Endothelial cell of umbilical vein (primary cell): Measurements from ENCODE around the gene RMDN3. TPM values are rescaled to one million over a fixed set of nuclear protein-coding genes. Genes with fewer than 3 reads are reported as not detected.
A peak's percentile ranks its signal among the peaks of the same experiment; 100 is the strongest.

Experiments used
- BruUV-seq: library from RNA; stranded (reverse); fragments of 400-500 nt; replicated peaks from 2 replicates; lab custom pipeline; 2021; lab: Mats Ljungman, UMichigan
- CTCF ChIA-PET: fragments of 300-600, 350-600 bp; sonication (Branson Sonifier 250); formaldehyde crosslinking; loops from one replicate; lab custom pipeline; 2021; ENCODE audit warnings: antibody characterized with exemption, inconsistent platforms; lab: Charles Lee
- POLR2A ChIA-PET: fragments of 300-600, 350-600 bp; sonication (Branson Sonifier 250); formaldehyde crosslinking; loops from one replicate; lab custom pipeline; 2021; ENCODE audit warnings: antibody characterized with exemption, inconsistent platforms; lab: Charles Lee
- DNase-seq: peaks from one replicate; pipeline ENCODE4 v3.0.0-alpha.2; 2011; ENCODE audit warnings: low read depth, low spot score
- FAIRE-seq: peaks from 2 replicates; lab custom pipeline; 2011; peaks lifted over from hg19 to GRCh38; lab: Jason Lieb, UNC
- H2AFZ ChIP-seq: 2 replicates; pipeline ENCODE4 v1.6.0; 2012; ENCODE audit warnings: low read depth, low read length, control low read depth, inconsistent platforms
- H3K27ac ChIP-seq: 2 replicates; pipeline ENCODE4 v1.5.1; 2011; ENCODE audit warnings: low read depth, mild to moderate bottlenecking, control low read depth, low read length, moderate library complexity; ENCODE audit not compliant: insufficient read depth
- H3K27me3 ChIP-seq, 2 experiments: 2 replicates each; pipeline versions ENCODE4 v1.6.0 to v1.6.1; 2011; ENCODE audit warnings: low read length in 2 of 2, mixed read lengths in 1 of 2; ENCODE audit not compliant: control insufficient read depth in 2 of 2, insufficient read depth in 2 of 2
- H3K36me3 ChIP-seq, 2 experiments: 2 replicates in 1 of 2; 3 replicates in 1 of 2; pipeline ENCODE4 v1.5.1; 2011; ENCODE audit warnings: low read length in 2 of 2, mild to moderate bottlenecking in 1 of 2, moderate library complexity in 1 of 2; ENCODE audit not compliant: control insufficient read depth in 2 of 2, insufficient read depth in 2 of 2; ENCODE audit errors: extremely low read depth in 1 of 2
- H3K4me1 ChIP-seq: 3 replicates; pipeline ENCODE4 v1.5.1; 2011; ENCODE audit warnings: mild to moderate bottlenecking, low read length; ENCODE audit not compliant: control insufficient read depth, insufficient read depth; ENCODE audit errors: extremely low read depth
- H3K4me2 ChIP-seq: 2 replicates; pipeline ENCODE4 v1.6.1; 2011; ENCODE audit warnings: low read length, control low read depth, mixed read lengths; ENCODE audit not compliant: insufficient read depth
- H3K4me3 ChIP-seq, 3 experiments: fragments of 200-600 bp in 1 of 3; sonication (generic), shearing (Covaris generic) in 1 of 3; replicated peaks in 1 of 3; 2 replicates each; pipeline ENCODE4 v1.5.1; 2011 to 2016; ENCODE audit warnings: control low read depth in 3 of 3, low read length in 3 of 3, mild to moderate bottlenecking in 2 of 3, inconsistent platforms in 1 of 3, low read depth in 1 of 3, moderate library complexity in 1 of 3; ENCODE audit not compliant: insufficient read depth in 1 of 3
- H3K79me2 ChIP-seq: 2 replicates; pipeline ENCODE4 v1.6.0; 2012; ENCODE audit warnings: low read length, inconsistent platforms; ENCODE audit not compliant: control insufficient read depth, insufficient read depth
- H3K9ac ChIP-seq: replicated peaks from 2 replicates; pipeline ENCODE3; 2011; ENCODE audit warnings: low read length, control low read depth; ENCODE audit not compliant: insufficient read depth; ENCODE audit errors: extremely low read depth
- H3K9me1 ChIP-seq: replicated peaks from 3 replicates; pipeline ENCODE4 v1.6.0; 2011; ENCODE audit warnings: mild to moderate bottlenecking, low read length; ENCODE audit not compliant: control insufficient read depth, insufficient read depth; ENCODE audit errors: extremely low read depth
- H3K9me3 ChIP-seq: replicated peaks from 2 replicates; pipeline ENCODE4 v1.5.1; 2012; ENCODE audit warnings: low read length, inconsistent platforms; ENCODE audit not compliant: control insufficient read depth, insufficient read depth
- H4K20me1 ChIP-seq: replicated peaks from 2 replicates; pipeline ENCODE3; 2011; ENCODE audit warnings: mild to moderate bottlenecking, low read length; ENCODE audit not compliant: control insufficient read depth, insufficient read depth; ENCODE audit errors: extremely low read depth
- EZH2 ChIP-seq: IDR thresholded peaks from 2 replicates; pipeline ENCODE4 v1.6.1; 2012; ENCODE audit warnings: borderline replicate concordance, low read depth, mild to moderate bottlenecking, moderate library complexity, low read length, inconsistent platforms; ENCODE audit not compliant: severe bottlenecking
- FOS ChIP-seq: IDR thresholded peaks from 2 replicates; pipeline ENCODE4 v1.6.1; 2011; ENCODE audit warnings: mild to moderate bottlenecking, low read length, moderate library complexity, borderline replicate concordance; ENCODE audit not compliant: insufficient read depth
- GATA2 ChIP-seq: IDR thresholded peaks from 2 replicates; pipeline ENCODE4 v1.7.0; 2011; ENCODE audit warnings: low read depth, mild to moderate bottlenecking, moderate library complexity, mixed read lengths, low read length; ENCODE audit not compliant: insufficient read length, insufficient read depth
- JUN ChIP-seq: IDR thresholded peaks from 2 replicates; pipeline ENCODE4 v1.6.1; 2011; ENCODE audit warnings: borderline replicate concordance, low read depth; ENCODE audit not compliant: insufficient read length, insufficient read depth
- MYC ChIP-seq: IDR thresholded peaks from one replicate; pipeline ENCODE4 v1.6.1; 2011; ENCODE audit warnings: mild to moderate bottlenecking, low read depth, low read length
- POLR2A ChIP-seq: IDR thresholded peaks from 2 replicates; pipeline ENCODE4 v1.6.1; 2012; ENCODE audit warnings: low read depth, mild to moderate bottlenecking, control low read depth, low read length
- POLR2AphosphoS5 ChIP-seq: IDR thresholded peaks from 2 replicates; pipeline ENCODE4 v1.6.1; 2012; ENCODE audit warnings: low read depth, mild to moderate bottlenecking, control low read depth, low read length, moderate library complexity; ENCODE audit not compliant: insufficient read depth
- dilution Hi-C: fragments of 300-500 bp; cut with MboI; formaldehyde crosslinking; loops from one replicate; pipeline ENCODE4 v1.15.0; 2019; ENCODE audit warnings: low sequenced_read_pairs; ENCODE audit not compliant: extremely low pct_ligation_motif_present
- intact Hi-C: fragments of 100-400 bp; cut with micrococcal nuclease; formaldehyde crosslinking; loops from one replicate; pipeline ENCODE4 v1.10.0; 2022
- polyA plus RNA-seq, 4 experiments: library from polyadenylated mRNA; depleted of rRNA in 3 of 4; stranded (reverse) in 3 of 4; unstranded in 1 of 4; fragments of >200 nt; gene quantifications; 2 replicates each; pipeline versions ENCODE4 v1.2.1 to v1.2.3, GENCODE V29; 2011 to 2012; ENCODE audit warnings: missing spikeins in 1 of 4
- total RNA-seq: library from RNA; stranded (reverse); gene quantifications from 2 replicates; pipeline ENCODE4 v1.2.3, GENCODE V29; 2021
- TF ChIP-seq, protein P1 (sequence below): IDR thresholded peaks from 2 replicates; pipeline ENCODE4 v1.6.1; 2011; ENCODE audit not compliant: insufficient read depth, insufficient read length
- TF ChIP-seq, protein P2 (sequence below), 2 donors: IDR thresholded peaks; 1 replicate in 1 of 2; 2 replicates in 1 of 2; pipeline ENCODE4 v1.5.1; 2011; ENCODE audit warnings: low read length in 2 of 2, mild to moderate bottlenecking in 2 of 2, moderate library complexity in 2 of 2, control low read depth in 1 of 2, inconsistent platforms in 1 of 2, low read depth in 1 of 2; ENCODE audit not compliant: insufficient read depth in 1 of 2; ENCODE audit errors: extremely low read depth in 1 of 2

RMDN3 gene
- total and polyA plus RNA-seq, 2 donors (not counting 3 experiments of a cell fraction or from before 2014, with no cell fraction given): 20.1 to 37.2 TPM

DNA sequence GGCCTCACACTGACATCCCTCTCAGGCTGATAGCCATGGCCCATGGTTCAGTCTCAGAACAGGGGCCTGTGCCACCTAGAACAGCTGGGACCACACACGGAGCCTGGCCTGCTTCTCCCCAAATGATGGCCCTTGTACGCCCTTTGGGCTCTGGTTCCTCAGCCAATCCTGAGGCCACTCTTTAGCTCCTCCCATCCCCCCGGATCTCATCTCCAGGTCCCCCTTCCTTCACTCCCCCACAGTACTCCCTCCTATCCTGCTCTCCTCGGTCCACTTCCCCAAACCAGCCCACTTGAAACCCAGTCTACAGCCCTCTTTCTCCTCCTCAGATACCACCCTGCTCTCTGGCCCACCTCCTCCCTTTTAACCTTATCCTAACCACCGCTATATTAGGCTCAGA lies 34.1 kb upstream of the RMDN3 start:
- POLR2A ChIA-PET: no interaction called here
- intact Hi-C loops: loop anchor here (5.0 kb wide), 1 partner anchor 103 kb away; the partner anchor contains the start of gene VPS18
- DNase-seq: no peak
- H4K20me1 ChIP-seq: no peaks in the 10 kb centered on the region
- no TSS peak for BruUV-seq
- H3K9ac ChIP-seq: no peak overlapping the region
- H2AFZ ChIP-seq: no peak overlapping the region
- CTCF ChIA-PET: interaction anchor here (2.5 kb wide), 1 partner anchor 25 kb away, joined by 7 read pairs; the partner anchor contains the start of gene GCHFR
- H3K4me1 ChIP-seq: peaks cover 34% of the 10 kb centered on the region
- FAIRE-seq: no peak
- no peaks in the 10 kb centered on the region for H3K9me1 ChIP-seq
- H3K9me3 ChIP-seq: no peaks in the 10 kb centered on the region
- no peaks in the 10 kb centered on the region for H3K36me3 ChIP-seq
- H3K27me3 ChIP-seq: no peaks in the 10 kb centered on the region
- dilution Hi-C loops: no loop called here
- no peak for TF ChIP-seq POLR2A
- no peak for TF ChIP-seq GATA2
- TF ChIP-seq EZH2: no peak
- no peak overlapping the region for H3K4me3 ChIP-seq
- peaks cover 23% of the 10 kb centered on the region for H3K79me2 ChIP-seq
- no peak overlapping the region for H3K4me2 ChIP-seq
- H3K27ac ChIP-seq: no peak overlapping the region

DNA sequence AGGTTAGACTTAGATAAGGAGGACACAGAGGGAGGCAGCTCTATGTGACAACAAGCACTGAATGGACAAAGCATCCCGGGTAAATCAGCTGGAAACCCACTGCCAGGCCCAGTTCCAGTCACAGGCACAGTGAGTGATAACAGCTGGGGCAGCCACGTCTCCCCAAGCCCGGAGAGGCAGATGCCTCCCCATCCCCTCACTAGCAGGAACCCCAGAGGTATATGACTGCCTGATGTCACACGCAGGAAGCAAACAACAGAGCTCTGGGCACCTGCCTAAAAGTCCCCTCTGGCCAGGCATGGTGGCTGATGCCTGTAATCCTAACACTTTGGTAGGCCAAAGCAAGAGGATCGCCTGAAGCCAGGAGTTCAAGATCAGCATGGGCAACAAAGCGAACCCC lies 32.9 kb upstream of the RMDN3 start:
- dilution Hi-C loops (no loop called here), intact Hi-C loops (loop anchor here (2.0 to 5.0 kb wide), 3 partner anchors 19 to 104 kb away; partner anchors contain the start of genes C15orf62, RMDN3 and VPS18)
- TF ChIP-seq GATA2 (no peak), POLR2AphosphoS5 (no peak), FOS (no peak), MYC (no peak), POLR2A (no peak), EZH2 (no peak), JUN (no peak)
- TF ChIP-seq, protein P1, sequence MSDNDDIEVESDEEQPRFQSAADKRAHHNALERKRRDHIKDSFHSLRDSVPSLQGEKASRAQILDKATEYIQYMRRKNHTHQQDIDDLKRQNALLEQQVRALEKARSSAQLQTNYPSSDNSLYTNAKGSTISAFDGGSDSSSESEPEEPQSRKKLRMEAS: no peak
- TF ChIP-seq, protein P2, sequence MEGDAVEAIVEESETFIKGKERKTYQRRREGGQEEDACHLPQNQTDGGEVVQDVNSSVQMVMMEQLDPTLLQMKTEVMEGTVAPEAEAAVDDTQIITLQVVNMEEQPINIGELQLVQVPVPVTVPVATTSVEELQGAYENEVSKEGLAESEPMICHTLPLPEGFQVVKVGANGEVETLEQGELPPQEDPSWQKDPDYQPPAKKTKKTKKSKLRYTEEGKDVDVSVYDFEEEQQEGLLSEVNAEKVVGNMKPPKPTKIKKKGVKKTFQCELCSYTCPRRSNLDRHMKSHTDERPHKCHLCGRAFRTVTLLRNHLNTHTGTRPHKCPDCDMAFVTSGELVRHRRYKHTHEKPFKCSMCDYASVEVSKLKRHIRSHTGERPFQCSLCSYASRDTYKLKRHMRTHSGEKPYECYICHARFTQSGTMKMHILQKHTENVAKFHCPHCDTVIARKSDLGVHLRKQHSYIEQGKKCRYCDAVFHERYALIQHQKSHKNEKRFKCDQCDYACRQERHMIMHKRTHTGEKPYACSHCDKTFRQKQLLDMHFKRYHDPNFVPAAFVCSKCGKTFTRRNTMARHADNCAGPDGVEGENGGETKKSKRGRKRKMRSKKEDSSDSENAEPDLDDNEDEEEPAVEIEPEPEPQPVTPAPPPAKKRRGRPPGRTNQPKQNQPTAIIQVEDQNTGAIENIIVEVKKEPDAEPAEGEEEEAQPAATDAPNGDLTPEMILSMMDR (IDR thresholded peaks at IDR 0.05; ENCODE audit: extremely low read depth in 1 of 2, insufficient read depth in 1 of 2, low read depth in 1 of 2, low read length in 2 of 2): no peak
- Histone ChIP-seq H3K27ac (peak overlapping the region; percentile 51), H3K27me3 (no peaks in the 10 kb centered on the region), H3K9ac (no peak overlapping the region), H4K20me1 (no peaks in the 10 kb centered on the region), H3K9me1 (no peaks in the 10 kb centered on the region), H2AFZ (no peak overlapping the region), H3K4me2 (no peak overlapping the region), H3K36me3 (no peaks in the 10 kb centered on the region), H3K4me3 (no peak overlapping the region), H3K9me3 (no peaks in the 10 kb centered on the region), H3K4me1 (peaks cover 23% of the 10 kb centered on the region), H3K79me2 (peaks cover 23% of the 10 kb centered on the region)
- DNase-seq: no peak
- CTCF ChIA-PET: interaction anchor here (1.2 to 2.5 kb wide), 7 partner anchors 9 to 106 kb away, joined by 3 to 7 read pairs (median 4); partner anchors contain the start of genes GCHFR and VPS18
- POLR2A ChIA-PET: no interaction called here
- BruUV-seq: no TSS peak
- no peak for FAIRE-seq
